Raji (cell line): ENCODE measurements around the gene C6orf52.

Experiments used
- POLR2A ChIP-seq: IDR thresholded peaks from 2 replicates; pipeline ENCODE4 v1.6.1; 2011; ENCODE audit warnings: low read depth, low read length, control low read depth; ENCODE audit not compliant: insufficient read depth

The C6orf52 gene

DNA sequence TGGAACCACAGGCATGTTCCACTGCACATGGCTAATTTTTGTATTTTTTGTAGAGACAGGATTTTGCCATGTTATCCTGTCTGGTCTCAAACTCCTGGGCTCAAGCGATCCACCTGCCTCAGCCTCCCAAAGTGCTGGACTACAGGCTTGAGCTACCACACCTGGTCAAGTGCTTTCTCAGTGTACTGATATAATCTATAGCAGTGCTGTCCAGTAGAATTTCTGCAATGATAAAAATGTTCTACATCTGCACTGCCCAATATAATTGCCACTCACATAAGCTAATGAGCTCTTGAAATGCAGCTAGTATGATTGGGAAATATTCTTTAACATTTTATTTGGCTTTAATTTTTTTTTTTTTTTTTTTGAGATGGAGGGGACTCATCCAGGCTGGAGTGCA is 64.2 kb downstream of the C6orf52 start:
- TF ChIP-seq POLR2A, result no peak

DNA sequence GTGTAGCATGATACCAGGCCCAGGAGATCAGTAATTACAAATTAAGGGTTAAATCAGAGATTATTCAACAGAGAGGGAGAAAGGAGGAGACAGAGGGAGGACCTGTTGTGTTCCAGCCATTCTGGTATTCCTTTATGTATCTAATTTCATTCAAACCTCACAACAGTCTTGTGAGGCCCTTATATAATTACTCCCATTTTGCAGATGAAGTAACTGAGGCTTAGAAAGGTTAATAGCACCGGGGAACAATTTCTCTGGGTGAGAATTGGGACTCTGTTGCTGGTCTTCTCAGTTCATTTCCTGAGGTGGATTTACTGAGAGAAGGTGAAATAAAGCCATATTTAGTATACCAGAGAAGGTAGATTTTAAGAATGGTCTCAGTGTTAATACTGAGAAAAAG is 66.6 kb downstream of the C6orf52 start:
- TF ChIP-seq POLR2A, result no peak

GRCh38 chr6:10626154-10626741 is 68.2 kb downstream of the C6orf52 start:
- TF ChIP-seq POLR2A, result no peak

DNA sequence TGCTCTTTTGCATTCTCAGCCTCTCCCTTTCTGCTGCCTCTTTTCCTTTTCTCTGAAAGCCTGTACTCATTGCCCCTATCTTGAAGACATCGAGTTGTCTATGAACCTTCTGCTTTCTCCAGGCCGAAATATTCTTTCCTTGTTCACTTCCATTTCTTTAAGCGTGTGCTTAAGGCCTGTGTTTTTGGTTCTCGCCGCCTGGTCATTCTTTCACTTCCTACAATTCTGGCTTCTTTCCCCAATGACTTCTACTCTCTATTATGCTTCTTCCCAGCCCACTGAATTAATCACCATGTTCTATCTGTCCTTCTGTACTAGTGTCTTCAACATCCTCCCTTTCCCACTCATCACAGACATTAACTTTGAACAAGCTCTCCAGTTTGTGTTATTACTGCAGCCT is 69.6 kb downstream of the C6orf52 start:
- no peak for TF ChIP-seq POLR2A

DNA sequence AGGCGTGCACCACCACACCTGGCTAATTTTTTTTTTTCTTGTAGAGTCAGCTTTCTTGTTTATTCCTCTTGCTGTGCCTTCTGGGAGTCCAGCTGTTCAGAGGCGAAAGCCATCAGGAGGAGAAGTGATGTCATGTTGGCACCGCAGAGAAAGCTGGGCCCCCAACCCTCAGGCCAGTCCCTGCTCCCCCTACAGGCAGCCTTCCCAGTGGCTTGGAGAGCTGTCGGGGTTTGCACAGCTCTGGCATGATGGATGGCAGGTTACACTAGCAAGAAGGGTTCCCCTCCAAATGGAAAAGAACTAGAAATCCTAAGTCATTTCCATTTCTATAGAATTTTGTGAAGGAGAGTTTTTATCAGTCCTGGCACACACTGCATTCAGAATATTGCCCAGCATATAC is 72.6 kb downstream of the C6orf52 start:
- no peak for TF ChIP-seq POLR2A
